Islet precursor cell (in vitro differentiated cells): ENCODE measurements around the gene S100A5.
"Not testable (repeated sequence)": the region's sequence is repeated elsewhere in the genome, so short reads cannot be mapped to it uniquely, and the experiment has no call there.

ENCODE experiments used
- DNase-seq: peaks from one replicate; pipeline ENCODE4 v3.0.0-alpha.2; 2018

S100A5 gene

DNA sequence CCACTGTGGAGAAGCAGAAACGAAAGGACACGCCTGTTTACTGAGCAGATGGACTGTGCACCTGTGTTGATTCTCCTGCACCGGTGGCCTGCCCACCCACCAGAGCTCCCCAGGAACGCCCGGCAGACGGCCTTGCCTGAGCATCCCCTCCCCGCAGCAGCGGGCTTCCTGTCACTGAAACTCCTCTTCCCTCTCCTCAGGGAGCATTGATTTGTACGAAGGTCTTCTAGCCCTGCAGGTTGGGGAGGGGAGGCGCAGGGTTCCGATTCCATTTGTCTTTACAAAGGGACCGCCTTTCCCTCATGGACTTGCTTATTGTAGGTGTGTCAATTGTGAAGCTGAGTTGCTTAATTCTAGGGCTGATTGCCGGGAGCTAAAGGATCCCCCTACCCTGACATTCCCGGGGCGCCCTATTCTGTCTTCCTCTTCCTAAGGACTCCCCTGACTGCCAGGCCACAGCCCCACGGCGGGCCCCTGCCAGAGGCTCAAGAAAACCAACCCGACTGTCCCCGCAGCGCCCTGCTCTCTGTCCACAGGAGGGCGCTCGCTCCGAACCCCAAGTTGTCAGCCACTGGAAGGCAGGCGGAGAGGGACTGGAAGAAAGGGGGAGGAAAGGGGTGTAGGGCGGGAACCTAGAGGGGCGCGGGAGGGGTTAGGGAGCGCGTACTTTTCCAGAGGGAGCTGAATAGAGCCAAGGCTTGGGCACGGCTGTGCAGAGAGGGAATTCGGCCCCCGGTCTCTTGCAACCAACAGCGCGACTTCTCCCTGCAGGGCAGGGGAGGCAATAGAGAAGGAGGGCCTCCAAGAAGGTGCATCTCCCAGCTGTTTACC lies 7.8 kb downstream of the S100A5 start:
- peak; percentile 90 for DNase-seq

- DNase-seq = no peak
Measured at GRCh38 chr1:153532181-153532580, 8.6 kb downstream of the S100A5 start.

DNA sequence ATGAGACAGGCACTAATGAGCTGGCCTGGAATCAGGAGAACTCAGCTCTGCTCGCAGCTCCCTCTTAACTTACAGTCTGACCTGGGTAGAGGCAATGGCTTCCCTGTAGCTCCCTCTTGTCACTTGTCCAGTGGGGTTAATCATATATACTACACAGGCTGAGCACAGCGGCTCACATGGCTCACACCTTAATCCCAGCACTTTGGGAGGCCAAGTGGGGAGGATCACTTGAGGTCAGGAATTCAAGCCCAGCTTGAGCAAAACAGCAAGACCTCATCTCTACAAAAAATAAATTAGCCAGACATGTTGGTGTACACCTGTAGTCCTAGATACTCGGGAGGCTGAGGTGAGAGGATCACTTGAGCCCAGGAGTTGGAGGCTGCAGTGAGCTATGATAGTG lies 9.1 kb downstream of the S100A5 start:
- DNase-seq = peak; percentile 40

GRCh38 chr1:153527683-153528040 lies 13.1 kb downstream of the S100A5 start:
- peak; percentile 23 for DNase-seq

DNA sequence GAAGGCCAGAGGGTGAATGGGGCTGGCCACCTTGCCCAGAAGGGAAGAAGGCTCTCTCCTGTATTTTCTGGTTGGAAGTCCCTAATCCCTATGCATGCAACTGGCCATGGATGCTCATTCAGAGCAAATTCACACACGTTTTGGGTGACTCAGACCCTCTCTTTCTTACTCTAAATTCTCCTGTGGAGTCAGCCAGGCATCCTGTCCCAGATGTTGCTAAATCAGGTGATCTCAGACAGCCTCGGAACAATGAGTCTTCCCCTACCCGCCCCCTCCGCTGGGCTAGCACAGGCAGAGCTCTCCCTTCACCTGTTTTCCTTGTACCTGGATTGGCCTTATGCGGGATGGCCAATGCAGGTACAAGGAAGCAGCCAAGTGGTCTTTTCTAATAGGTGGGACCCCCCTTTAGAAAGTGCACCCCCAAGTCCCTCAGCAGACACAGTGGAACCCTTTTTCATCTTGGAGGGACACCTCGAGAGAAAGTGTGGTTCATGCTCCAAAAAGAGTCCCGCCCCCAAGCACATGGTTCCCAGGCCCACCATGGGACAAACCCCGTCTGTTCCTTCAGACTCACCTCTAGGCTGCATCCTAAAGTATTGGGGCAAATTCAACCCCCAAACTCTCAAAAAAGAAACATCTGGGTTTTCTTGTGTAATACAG lies 13.6 kb downstream of the S100A5 start:
- peak; percentile 84 for DNase-seq

DNA sequence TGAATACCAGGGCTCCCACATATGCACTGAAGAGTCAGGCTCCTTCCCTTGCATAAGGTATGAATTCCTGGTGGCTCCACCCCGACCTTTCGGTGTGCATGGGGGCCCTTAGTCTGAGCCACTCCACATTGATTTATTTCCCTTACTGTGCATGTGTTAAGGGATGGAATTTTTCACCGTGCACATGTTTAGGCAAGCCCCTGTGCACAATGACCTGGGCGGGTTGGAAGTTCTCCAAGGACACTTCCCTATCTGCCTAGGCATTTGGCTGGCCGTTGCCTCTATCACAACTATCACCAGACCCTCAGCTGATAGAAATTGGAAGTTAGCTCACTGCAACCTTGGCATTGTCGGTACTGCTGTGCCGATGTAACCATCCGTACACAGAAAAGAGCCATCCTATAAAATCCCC lies 14.6 kb downstream of the S100A5 start:
- DNase-seq = peak; percentile 39

GRCh38 chr1:153525088-153525728 lies 15.5 kb downstream of the S100A5 start:
- peak; percentile 80 for DNase-seq

- peak; percentile 35 for DNase-seq
Measured at GRCh38 chr1:153522353-153523048, 18.2 kb downstream of the S100A5 start.

GRCh38 chr1:153521808-153522207 lies 18.9 kb downstream of the S100A5 start:
- not testable (repeated sequence) for DNase-seq

- DNase-seq = peak; percentile 76
Measured at GRCh38 chr1:153520818-153521476, 19.8 kb downstream of the S100A5 start.

DNA sequence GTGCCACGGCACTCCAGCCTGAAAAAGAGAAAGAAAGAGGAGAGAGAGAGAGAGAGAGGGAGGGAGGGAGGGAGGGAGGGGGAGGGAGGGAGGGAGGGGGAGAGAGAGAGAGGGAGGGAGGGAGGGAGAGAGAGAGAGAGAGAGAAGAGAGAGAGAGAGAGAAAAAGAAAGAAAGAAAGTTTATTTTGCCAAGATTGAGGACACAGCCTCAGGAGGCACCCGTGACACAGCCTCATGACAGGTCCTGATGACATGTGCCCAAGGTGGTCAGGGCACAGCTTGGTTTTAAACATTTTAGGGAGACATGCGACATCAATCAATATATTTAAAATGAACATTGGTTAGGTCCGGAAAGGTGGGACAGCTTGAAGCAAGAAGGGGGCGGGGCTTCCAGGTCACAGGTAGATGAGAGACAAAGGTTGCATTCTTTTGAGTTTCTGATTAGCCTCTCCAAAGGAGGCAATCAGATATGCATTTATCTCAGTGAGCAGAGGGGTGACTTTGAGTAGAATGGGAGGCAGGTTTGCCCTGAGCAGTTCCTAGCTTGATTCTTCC lies 20.5 kb downstream of the S100A5 start:
- DNase-seq = peak; percentile 48

DNA sequence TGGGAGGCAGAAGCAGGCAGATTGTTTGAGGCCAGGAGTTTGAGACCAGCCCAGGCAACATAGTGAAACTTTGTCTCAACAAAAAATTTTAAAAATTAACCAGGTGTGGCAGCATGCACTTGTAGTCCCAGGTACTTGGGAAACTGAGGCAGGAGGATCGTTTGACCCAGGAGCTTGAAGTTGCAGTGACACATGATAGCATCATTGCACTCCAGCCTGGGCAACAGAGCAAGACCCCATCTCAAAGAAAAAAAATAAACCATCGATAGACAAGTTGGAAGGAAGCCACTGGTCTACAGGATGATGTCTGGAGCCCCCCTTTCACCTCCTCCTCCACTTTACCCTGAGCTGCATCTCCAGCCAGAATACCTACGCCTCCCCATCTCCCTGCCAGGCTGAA lies 21.5 kb downstream of the S100A5 start:
- DNase-seq = no peak

- DNase-seq = peak; percentile 89
Measured at GRCh38 chr1:153515504-153516394, 25.0 kb downstream of the S100A5 start.

DNA sequence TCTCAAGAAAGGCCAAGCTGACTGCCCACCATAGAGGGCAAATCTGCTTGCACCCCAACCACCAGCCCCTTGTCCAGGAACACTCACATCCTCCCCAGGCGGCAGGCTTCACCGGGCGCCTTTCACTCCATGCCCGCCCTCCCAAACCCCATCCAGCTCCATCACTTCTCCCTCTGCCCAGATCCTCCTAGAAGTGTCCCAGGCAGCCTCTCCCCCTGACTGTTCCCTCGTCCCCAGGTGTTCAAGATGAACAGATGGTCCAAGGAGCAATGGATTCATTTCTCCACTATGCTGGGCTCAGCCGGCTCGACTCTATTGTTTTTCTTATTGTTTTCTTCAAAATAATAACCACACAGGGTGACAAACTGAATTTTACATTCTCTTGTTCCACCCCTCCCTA lies 27.1 kb downstream of the S100A5 start:
- no peak for DNase-seq

GRCh38 chr1:153513023-153513422 lies 27.7 kb downstream of the S100A5 start:
- DNase-seq = no peak

DNA sequence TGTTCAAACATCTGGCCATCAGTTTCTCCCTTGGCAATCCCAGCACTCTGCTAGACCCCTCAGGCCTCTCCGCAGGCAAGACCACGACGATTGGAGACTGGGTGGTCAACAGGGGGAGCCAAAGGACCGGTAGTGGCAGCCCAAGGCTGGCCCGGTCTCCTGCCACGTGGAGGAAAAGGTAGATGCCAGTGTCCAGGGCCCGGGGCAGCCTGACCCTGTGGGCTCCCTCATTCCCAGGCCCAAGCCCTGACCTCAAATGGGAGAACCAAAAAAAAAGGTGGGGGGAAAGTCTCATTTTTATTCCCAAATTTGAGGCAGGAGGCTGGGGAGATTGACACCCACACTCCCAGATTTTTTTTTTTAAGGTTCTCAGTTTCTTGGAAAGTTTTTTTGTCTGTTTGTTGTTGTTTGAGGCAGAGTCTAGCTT lies 29.7 kb downstream of the S100A5 start:
- peak; percentile 94 for DNase-seq

GRCh38 chr1:153509729-153510354 lies 30.9 kb downstream of the S100A5 start:
- DNase-seq = no peak

DNA sequence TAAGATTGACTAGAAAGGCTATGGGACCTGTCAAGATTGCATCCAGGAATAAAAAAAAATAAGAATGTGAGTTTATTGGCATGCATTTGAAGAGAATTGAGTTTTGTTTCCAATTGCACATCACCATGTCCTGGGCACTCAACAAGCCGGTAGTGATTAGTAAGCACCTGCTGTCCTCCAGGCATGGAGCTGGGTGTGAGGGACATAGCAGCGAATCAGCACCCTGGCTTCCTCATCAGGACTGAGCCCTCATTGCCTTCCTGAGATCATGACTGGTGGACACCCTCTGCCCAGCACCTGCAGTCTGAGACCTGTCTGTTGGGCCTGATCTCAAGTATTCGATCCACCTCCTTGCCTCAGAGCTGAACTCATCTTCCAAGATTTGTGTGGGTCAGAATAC lies 31.7 kb downstream of the S100A5 start:
- DNase-seq = no peak

- no peak for DNase-seq
Measured at GRCh38 chr1:153507926-153508583, 32.7 kb downstream of the S100A5 start.

DNA sequence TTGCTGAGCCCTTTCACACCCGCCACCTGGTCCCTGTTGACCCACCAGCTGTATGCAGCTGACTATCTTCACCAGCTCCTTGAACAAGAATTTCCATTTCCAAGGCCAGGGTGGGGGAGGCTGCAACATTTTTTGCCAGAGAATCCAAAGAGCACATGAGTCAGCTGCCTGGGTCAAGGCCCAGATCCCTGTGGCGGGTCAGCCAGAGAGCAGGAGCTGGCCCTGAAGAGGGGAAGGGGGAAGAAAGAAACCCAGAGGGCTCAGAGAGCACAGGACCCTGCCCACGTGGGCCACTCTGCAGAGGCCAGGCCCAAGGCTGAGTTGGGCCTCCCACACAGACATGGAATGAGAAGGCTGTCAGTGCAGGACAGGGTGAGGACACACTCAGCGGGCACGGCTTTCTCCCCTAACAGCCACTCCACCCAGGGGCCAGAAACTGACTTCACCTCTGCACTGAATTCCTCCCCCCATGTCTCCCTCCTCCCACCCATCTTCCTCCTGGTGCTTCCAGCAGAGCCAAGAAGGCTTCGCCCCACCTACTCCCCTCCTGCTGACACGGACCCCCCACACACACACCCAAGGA lies 33.8 kb downstream of the S100A5 start:
- DNase-seq = peak; percentile 89
